HG03571 (cell line): ENCODE results near the gene MYORG.
"Not testable (repeated sequence)": the region's sequence is repeated elsewhere in the genome, so short reads cannot be mapped to it uniquely, and the experiment has no call there.

Experiments used
- ATAC-seq: cut with Tn5 transposase; IDR thresholded peaks from one replicate; pipeline ENCODE4 v1.9.1; 2021; ENCODE audit not compliant: unreplicated experiment

Gene MYORG

DNA sequence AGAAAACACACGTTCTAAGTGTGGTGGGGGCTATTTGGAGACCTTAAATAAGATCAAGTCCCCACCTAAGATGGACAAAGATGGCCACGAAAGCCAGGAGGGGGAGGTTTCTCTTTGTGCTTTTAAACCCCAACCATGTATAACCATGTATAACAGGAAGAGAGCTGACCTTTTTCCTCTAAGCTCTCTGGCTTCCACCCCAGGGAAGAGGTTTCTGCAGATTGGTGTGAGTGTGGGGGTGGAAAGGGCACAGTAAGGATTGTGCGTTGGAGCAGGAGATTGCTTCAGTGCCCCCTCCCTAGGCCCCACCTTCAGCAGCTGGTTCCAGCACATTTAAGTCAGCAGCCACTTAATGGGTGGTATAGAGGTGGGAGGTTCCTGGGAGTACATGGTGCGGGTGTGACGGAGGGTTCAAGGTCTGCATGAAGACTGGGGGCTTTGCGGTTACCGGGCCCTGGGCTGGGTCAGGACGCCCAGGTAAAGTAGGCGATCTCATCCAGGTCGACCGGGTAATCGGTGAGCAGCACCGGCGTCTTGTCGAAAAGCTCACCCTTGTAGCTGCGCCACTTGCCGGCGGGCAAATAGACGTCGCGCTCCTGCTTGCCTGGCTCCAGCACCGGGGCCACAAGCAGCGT is 6.2 kb downstream of the MYORG start:
- no peak for ATAC-seq

DNA sequence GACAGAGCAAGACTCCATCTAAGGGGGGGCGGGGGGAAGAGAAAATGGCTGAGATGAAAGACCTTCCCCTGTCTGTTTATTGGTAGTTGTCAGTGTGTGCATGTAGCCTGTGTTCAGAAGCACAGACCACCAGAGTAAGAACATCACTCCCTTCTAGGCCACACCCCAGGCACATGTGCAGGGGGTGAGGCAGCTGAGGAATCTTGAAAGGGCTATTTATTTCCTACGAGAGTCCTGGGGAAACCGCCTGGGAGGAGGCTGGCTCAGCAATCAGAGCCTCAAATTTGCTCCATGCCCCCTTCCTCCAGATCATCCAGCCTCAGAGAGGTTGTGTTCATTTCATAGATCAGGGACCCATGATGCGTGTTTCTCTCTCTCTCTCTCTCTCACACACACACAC is 7.1 kb downstream of the MYORG start:
- ATAC-seq = no peak

DNA sequence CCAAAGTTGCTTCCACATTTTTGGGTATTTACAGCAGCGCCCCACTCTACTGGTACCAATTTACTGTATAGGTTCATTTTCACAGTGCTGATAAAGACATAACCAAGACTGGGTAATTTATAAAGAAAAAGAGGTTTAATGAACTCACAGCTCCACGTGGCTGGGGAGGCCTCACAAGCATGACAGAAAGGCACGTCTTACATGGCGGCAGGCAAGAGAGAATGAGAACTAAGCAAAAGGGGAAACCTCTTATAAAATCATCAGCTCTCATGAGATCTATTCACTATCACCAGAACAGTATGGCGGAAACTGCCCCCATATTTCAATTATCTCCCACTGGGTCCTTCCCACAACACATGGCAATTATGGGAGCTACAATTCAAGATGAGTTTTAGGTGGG is 7.9 kb downstream of the MYORG start:
- not testable (repeated sequence) for ATAC-seq

DNA sequence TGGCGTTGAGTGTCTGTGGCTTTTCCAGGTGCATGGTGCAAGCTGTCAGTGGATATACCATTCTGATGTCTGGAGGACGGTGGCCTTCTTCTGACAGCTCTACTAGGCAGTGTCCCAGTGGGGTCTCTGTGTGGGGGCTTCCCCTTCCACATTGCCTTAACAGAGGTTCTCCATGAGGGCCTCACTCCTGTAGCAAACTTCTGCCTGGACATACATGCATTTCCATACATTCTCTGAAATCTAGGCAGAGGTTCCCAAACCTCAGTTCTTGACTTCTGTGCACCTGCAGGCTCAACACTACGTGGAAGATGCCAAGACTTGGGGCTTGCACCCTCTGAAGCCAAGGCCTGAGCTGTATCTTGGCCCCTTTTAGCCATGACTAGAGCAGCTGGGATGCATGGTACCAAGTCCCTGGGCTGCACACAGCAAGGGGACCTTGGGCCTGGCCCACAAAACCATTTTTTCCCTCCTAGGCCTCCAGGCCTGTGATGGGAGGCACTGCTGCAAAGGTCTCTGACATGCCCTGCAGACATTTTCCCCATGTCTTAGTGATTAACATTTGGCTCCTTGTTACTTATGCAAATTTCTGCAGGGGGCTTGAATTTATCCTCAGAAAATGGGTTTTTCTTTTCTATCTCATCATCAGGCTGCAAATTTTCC is 8.8 kb downstream of the MYORG start:
- ATAC-seq = not testable (repeated sequence)

DNA sequence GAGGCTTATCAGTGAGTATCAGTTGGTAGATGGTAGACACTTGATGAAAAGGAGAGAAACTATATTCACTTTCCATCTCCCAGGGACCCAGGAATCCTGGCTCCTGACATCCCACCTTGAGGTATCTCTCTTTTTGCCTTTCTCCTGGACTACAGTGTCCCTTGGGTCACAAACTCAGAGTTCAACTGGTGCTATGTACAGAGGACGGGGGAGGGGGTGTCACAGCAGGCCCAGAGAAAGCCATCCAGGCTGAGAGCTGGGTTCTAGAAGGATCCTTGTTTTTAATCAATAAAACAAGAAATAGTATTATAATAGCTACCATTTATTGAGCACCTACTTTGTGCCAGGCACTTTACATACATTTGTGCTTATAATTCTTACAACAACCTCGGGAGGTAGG is 10.3 kb downstream of the MYORG start:
- no peak for ATAC-seq

DNA sequence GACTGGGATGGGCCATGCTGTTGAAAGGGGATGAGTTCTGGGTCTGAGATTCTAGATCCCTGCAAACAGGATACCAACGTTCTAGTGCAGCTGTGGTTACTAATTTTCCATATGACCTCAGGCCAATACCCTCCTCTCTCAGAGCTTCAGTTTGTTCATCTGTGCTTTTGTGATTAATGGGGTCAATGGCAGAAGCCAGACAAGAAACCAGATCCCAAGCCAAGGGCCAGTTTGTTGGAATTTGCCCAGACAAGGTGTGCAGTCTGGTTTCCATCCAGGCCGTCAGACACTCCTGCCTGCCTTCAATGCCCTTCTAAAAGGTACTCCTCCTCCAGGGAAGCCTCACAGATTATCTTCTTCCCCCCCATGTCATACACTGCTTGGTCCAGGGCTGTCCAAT is 11.4 kb downstream of the MYORG start:
- ATAC-seq = no peak

- ATAC-seq = no peak
These were observed 12.9 kb downstream of the MYORG start for GRCh38 chr9:34363619-34364351.

- no peak for ATAC-seq
These were observed 14.0 kb downstream of the MYORG start for GRCh38 chr9:34362614-34363214.

DNA sequence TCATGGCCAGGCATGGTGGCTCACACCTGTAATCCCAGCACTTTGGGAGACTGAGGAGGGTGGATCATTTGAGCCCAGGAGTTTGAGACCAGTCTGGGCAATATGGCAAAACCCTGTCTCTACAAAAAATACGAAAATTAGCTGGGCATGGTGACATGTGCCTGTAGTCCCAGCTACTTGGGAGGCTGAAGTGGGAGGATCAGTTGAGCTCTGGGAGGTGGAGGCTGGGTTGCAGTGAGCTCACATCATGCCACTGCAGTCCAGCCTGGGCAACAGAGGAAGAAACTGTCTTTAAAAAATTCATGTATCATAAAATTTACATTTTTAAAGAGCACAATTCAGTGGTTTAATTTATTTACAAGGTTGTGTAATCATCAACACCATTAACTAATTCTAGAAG is 23.7 kb downstream of the MYORG start:
- ATAC-seq = not testable (repeated sequence)

DNA sequence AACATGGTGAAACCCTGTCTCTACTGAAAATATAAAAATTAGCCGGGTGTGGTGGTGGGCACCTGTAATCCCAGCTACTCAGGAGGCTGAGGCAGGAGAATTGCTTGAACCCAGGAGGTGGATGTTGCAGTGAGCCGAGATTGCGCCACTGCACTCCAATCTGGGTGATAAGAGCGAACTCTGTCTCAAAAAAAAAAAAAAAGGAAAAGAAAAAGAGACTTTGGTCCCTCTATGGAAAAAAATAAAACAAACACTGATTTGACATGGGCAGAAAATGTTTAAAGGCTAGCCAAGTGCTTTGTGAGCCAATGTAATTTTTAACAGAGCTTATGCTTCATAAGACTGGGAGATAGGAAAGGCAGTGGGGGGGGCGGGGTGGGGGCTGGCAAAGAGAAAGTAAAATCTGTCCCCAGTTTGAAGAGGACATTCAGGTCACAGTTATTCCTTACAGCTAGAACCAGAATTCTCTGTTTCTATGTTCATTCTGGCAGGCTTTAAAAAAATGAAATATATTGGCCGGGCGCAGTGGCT is 24.5 kb downstream of the MYORG start:
- ATAC-seq = not testable (repeated sequence)

DNA sequence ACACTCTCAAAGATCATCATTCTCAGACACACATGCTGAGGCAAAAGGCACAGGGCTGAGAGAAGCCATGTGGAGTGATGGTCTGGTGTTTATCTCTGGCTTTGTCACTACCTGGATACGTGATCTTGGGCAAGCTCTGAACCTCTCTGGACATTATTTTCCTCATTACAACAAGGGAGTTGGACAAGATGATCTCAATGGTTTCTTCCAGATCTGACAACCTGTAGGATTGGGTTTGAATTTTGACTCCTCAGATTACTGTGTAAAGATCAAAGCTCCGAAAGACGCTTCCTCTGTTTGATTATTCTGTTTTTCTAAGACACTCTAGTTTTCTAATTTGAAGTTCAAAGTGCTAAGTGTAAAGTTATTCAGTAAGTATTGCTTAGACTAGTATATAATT is 27.4 kb downstream of the MYORG start:
- no peak for ATAC-seq

DNA sequence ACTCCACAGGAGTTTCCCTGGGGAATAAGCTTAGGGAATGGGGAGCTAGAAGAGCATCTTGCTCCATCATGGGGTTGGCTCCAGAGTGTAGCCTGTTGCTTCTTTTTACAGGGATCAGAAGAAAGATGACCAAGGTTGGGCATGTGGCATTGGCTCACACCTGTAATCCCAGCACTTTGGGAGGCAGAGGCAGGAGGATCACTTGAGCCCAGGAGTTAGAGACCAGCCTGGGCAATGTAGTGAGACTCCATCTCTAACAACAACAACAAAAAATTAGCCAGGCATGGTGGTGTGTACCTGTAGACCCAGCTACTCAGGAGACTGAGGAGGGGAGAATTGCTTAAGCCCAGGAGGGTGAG is 28.9 kb downstream of the MYORG start:
- no peak for ATAC-seq

DNA sequence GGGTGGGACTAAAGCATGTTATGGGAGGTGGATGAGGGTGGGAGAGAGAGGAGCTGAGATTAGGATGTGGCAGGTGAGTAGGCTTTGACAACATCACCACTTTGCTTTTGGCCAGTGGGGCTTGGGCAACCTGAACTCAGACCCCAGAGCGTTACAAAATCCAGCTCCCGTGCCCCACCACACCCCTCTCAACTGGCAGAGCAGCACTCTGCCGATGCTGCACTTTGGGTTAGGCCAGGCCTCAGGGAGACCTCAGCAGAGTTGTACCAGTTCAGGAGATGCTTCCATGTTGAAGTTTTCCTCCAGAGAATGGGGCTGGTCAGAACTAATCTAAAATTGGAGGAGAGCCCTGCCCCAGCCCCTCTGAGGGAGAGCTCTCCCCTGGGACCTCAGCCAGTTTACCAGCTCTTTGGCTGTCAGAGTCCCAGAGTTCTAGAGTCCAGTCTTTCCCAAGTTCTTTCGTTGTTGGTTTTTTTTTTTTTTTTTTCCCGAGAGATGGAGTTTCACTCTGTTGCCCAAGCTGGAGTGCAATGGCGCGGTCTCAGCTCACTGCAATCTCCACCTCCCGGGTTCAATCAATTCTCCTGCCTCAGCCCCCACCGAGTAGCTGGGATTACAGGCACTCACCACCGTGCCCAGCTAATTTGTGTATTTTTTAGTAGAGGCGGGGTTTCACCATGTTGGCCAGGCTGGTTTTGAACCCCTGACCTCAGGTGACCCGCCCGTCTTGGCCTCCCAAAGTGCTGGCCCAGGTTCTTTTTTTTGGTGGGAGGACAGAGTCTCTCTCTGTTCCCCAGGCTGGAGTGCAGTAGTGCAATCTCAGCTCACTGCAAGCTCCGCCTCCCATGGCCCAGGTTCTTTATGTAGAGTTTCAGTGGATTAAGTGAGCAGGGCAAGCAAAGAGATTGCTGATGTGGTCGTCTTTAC is 29.6 kb downstream of the MYORG start:
- no peak for ATAC-seq

DNA sequence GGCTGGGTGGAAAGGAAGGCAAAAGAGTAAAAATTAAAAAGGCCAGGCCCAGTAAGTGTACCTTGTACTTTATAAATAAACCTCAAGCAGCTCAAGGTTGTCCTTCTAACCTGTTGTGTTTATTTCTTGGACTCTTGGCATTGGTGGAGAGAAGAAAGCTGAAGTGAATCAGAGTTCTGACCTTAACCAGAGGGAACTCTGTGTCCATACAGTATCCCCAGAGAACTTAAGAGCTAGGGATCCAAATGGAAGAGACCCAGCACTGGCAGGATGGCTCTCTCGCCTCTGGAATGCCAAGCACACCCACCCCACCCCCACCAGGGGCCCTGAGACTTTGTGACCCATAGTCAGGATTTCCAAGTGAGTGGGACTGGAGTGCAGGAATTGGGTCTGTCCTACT is 33.1 kb downstream of the MYORG start:
- ATAC-seq = no peak

- ATAC-seq = no peak
These were observed 33.6 kb downstream of the MYORG start for GRCh38 chr9:34343090-34343489.

- ATAC-seq = no peak
These were observed 34.9 kb downstream of the MYORG start for GRCh38 chr9:34341659-34342295.

DNA sequence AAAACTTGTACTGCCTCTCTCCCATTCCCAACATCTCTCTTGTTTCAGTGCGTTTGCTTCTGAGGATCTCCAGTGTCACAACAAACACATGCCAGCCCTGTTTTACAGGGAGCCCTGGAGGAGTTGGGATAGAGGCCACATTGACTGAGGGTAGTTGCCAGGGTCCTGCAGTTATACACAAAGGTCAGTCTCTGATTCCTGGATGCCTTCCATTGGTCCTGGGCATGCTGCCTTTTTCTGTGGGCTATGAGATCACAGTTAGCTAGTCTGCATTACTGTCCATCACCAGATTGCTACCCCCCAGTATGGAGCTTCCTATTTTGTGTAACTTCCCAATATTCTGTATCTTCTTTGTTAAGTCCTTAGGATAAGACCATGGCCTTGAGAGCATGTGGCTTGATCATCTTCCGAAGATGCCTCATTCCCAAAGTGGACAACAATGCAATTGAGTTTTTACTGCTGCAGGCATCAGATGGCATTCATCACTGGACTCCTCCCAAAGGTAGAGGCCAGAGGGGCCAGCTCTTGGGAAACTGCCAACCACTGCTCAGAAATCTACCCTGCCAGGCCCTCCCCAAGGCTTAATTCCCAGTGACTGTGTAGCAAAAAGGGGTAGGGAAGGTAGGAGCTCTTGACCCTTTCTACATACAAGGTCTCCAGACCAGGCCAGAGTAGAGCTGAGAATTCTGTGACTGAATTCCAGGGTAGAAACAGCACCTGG is 37.9 kb downstream of the MYORG start:
- ATAC-seq = no peak

DNA sequence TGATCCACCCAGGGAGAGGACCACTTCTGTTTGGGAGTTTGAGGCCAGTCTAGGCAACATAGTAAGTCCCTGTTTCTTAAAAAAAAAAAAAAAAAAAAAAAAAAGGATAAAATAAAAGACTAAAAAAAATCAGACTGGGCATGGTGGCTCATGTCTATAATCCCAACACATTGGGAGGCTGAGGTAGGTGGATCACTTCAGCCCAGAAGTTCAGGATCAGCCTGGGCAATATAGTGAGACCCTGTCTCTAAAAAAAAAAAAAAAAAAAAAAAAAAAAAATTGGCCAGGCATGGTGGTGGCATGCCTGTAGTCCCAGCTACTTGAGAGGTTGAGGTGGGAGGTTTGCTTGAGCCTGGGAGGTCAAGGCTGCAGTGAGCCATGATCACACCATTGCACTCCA is 38.6 kb downstream of the MYORG start:
- not testable (repeated sequence) for ATAC-seq

DNA sequence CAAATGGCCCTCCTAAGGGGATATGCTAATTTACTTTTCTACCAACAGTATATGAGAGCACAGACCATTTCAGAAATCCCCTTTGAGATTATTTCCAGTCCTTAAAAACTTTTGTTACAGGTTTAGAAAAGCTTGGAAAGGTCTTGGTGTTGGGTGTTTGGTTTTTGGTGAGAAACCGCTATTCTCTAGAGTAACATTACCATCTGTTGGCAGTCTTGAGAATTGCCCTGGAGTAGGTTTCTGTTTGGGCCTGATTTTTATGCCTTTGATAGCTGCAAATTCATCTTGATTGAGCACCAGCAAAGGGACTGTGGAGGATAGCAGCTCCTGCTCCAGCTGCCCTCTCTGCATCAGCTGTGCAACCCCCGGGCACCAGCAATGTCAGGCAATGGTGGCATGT is 39.3 kb downstream of the MYORG start:
- no peak for ATAC-seq

- ATAC-seq = no peak
These were observed 41.3 kb downstream of the MYORG start for GRCh38 chr9:34335376-34335775.
